GM12874 (cell line): ENCODE measurements around the gene FMNL2.

ENCODE experiments used
- CTCF ChIP-seq: IDR thresholded peaks from 2 replicates; pipeline ENCODE4 v1.5.1; 2011; ENCODE audit warnings: low read depth, mild to moderate bottlenecking, control low read depth, low read length, moderate library complexity; ENCODE audit not compliant: insufficient read depth

FMNL2 gene

GRCh38 chr2:152504618-152505017 lies 169.6 kb downstream of the FMNL2 start:
- TF ChIP-seq CTCF, result no peak

- no peak for TF ChIP-seq CTCF
These were observed 170.5 kb downstream of the FMNL2 start for GRCh38 chr2:152505495-152505906.

GRCh38 chr2:152506843-152507242 lies 171.9 kb downstream of the FMNL2 start:
- no peak for TF ChIP-seq CTCF

GRCh38 chr2:152507907-152508306 lies 172.9 kb downstream of the FMNL2 start:
- TF ChIP-seq CTCF, result no peak

- no peak for TF ChIP-seq CTCF
These were observed 173.5 kb downstream of the FMNL2 start for GRCh38 chr2:152508446-152508845.

- no peak for TF ChIP-seq CTCF
These were observed 175.0 kb downstream of the FMNL2 start for GRCh38 chr2:152509772-152510491.

GRCh38 chr2:152510621-152511020 lies 175.6 kb downstream of the FMNL2 start:
- no peak for TF ChIP-seq CTCF
